Muscle of leg (tissue), 11 donors: ENCODE data around the gene HRAS. TPM values are rescaled to one million over a fixed set of nuclear protein-coding genes. Genes with fewer than 3 reads are reported as not detected.

Source experiments
- DNase-seq: peaks from one replicate; pipeline ENCODE4 v3.0.0; 2013
- H3K27ac ChIP-seq: one replicate; pipeline ENCODE4 v1.5.1; 2013; ENCODE audit warnings: mild to moderate bottlenecking, low read length, control low read depth
- H3K27me3 ChIP-seq: one replicate; pipeline ENCODE4 v1.6.1; 2013; ENCODE audit warnings: low read length; ENCODE audit not compliant: control insufficient read depth, insufficient read depth
- H3K36me3 ChIP-seq: one replicate; pipeline ENCODE4 v1.6.1; 2013; ENCODE audit warnings: low read length; ENCODE audit not compliant: control insufficient read depth, insufficient read depth
- H3K4me1 ChIP-seq: one replicate; pipeline ENCODE4 v1.6.1; 2013; ENCODE audit warnings: low read length; ENCODE audit not compliant: control insufficient read depth, insufficient read depth
- H3K4me3 ChIP-seq: one replicate; pipeline ENCODE4 v1.5.1; 2013; ENCODE audit warnings: low read length, control low read depth
- H3K9me3 ChIP-seq: replicated peaks from 2 replicates; pipeline ENCODE4 v1.6.1; 2013; ENCODE audit warnings: low read depth, low read length; ENCODE audit not compliant: control insufficient read depth
- WGBS: methylation state at CpG from one replicate; pipeline ENCODE4 v1.1.5; 2013; ENCODE audit warnings: missing lambda C conversion rate; ENCODE audit not compliant: insufficient coverage; 5-methylcytosine and 5-hydroxymethylcytosine counted together
- polyA plus RNA-seq, 8 donors: library from polyadenylated mRNA; unstranded; fragments of 120-200 nt; gene quantifications; one replicate each; pipeline versions ENCODE4 v1.2.1 to v1.2.3, GENCODE V29; 2013; ENCODE audit warnings: inconsistent platforms in 1 of 8, low replicate concordance in 1 of 8; ENCODE audit not compliant: insufficient read length in 8 of 8, insufficient read depth in 1 of 8
- total RNA-seq: library from RNA; stranded (reverse); fragments of 120-200 nt; gene quantifications from one replicate; pipeline ENCODE4 v1.2.4, GENCODE V29; 2013

Gene HRAS
- total and polyA plus RNA-seq, 9 donors: 78.8 to 143 (median 118) TPM

DNA sequence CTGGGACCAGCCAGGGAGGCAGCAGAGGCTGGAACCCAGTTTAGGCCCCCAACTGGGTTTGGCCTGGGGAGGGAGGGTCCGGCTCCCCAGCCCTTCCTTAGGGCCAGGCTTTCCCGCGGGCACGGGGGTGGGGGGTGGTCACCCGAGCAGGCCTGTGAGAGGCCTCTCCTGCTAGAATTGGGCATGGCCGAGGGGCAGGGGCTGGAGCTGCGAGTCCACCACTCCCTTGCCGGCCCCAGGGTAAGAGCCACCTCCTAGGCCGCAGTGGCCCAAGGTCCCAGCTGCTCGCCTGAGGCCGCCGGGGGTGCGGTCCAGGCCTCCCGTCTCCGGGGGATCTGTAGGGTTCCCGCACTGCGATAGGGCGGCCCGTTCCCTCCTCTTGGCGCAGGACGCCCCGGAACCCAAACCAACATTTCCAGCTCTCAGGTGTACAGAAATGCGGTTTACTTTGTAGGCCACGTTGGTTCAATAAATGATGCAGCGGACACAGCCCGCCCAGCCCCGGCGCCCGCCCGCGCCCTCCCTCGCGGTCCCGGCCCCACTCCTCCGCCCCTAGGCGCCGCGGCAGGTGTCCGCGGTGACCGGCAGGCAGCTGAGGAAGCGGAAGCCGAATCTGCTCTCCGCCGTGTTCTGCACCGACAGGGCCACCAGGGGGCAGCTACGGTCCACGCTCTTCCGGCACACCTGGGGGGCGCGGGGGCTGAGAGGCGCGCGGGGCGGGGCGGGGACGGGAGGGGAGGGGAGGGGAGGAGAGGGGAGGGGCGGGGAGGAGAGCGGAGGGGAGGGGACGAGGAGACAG lies 19.3 kb upstream of the HRAS start:
- 9% methylated on average over 38 of the region's 60 CpGs for WGBS
- peaks cover 10% of the 10 kb centered on the region for H3K4me1 ChIP-seq
- H3K27me3 ChIP-seq: peaks cover 71% of the 10 kb centered on the region
- peak; percentile 69 for DNase-seq
- H3K9me3 ChIP-seq: no peaks in the 10 kb centered on the region
- no peak overlapping the region for H3K27ac ChIP-seq
- H3K36me3 ChIP-seq: no peaks in the 10 kb centered on the region
- no peak overlapping the region for H3K4me3 ChIP-seq

DNA sequence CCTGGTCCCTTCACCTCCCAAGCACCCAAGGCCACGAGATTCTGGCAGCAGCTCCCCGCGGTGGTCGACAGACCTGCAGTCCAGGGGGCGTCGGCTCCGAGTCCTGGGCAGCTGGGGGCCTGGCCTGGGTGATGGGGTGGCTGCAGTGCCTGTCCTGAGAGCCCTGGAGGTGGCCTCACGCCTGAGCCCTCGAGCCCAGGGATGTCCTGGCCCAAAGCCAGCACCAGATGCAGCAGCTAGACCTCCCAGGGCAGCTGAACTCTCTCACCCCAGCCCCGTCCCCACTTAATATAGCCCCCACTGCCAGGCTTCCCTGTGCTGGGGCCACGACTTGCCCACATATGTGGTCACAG lies 18.6 kb upstream of the HRAS start:
- Histone ChIP-seq H3K36me3 (no peaks in the 10 kb centered on the region), H3K27ac (no peak overlapping the region), H3K4me1 (peaks cover 10% of the 10 kb centered on the region), H3K4me3 (no peak overlapping the region), H3K9me3 (no peaks in the 10 kb centered on the region), H3K27me3 (peaks cover 64% of the 10 kb centered on the region)
- DNase-seq: no peak
- WGBS: 62% methylated on average over 6 of the region's 11 CpGs

DNA sequence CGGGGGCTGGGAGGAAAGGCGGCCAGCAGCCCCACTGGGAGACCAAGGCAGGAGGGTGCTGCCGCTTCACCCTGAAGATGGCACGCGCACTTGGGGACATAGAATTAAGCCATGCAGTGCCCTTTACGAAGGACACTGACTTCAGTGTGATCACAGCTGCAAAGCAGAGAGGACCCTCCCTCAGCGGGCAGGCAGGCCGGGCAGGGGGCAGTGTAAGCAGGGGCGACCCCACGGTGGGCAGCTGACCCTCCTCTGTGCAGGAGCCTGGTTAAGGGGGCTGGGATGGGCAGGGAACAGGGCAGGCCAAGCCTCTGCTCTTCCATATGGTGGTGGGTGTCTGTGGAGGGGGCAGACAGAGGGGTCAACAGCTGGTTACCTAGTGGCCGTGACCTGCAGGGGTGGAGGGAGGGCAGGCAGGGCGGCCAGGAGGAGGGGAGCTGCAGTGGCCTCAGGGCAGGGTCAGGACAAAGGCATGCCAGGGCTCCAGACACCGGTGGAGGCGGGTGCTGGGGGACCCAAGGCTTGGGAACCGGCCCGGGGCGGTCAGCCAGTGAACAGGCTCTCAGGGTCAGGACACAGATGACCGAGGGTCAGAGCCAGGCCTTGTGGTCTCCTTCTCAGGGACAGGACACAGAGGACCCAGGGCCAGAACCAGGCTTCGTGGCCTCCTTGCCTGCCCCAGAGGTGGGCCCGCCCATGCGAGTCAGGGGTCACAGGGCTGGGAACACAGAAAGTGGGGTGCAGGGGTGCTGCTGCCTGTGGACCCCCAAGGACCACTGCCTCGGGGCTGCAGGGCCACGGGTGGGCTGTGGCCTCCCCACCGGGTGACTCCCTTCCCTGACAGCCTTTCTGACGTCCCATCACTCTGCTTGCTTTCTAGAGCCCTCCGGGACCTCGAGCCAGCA lies 18.0 kb upstream of the HRAS start:
- peaks cover 58% of the 10 kb centered on the region for H3K27me3 ChIP-seq
- no peaks in the 10 kb centered on the region for H3K9me3 ChIP-seq
- no peak overlapping the region for H3K27ac ChIP-seq
- H3K36me3 ChIP-seq: no peaks in the 10 kb centered on the region
- 85% methylated on average over 25 of the region's 27 CpGs for WGBS
- no peak overlapping the region for H3K4me3 ChIP-seq
- peaks cover 10% of the 10 kb centered on the region for H3K4me1 ChIP-seq
- no peak for DNase-seq

DNA sequence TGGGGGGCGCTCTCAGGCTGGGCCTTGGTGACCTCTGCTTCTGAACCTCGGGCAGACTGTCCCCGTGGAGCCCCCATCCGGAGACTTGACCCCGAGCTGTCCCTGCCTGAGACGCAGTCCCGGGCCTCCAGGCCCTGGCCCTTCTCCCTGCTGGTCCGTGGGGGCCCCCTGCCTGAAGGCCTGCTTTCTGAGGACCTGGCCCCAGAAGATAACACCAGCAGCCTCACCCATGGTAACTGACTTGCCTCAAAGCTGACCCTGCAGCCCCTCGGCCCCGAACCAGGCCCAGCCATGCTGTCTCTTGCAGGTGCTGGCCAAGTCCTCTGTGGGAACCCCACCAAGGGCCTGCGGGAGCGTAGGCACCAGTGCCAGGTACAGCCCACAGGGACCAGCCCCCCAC lies 16.2 kb upstream of the HRAS start:
- Histone ChIP-seq H3K4me3 (no peak overlapping the region), H3K4me1 (peaks cover 10% of the 10 kb centered on the region), H3K27ac (no peak overlapping the region), H3K9me3 (no peaks in the 10 kb centered on the region), H3K36me3 (no peaks in the 10 kb centered on the region), H3K27me3 (peaks cover 40% of the 10 kb centered on the region)
- DNase-seq: no peak
- 69% methylated on average over 12 of the region's 12 CpGs for WGBS

DNA sequence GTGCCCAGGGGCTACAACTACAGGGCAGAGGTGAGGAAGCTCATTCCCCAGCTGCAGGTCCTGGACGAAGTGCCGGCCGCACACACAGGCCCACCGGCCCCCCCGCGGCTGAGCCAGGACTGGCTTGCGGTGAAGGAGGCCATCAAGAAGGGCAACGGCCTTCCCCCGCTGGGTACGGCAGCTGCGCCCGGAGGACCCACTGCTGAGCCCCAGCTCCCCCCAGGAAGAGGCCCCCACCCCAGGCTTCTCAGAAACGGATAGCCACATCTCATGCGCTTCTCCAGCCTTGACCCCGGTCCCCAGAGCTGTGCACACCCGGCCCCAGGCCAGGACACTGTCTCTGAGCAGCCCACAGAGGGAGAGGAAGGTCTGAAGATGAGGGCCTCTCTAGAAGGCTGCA lies 15.8 kb upstream of the HRAS start:
- H3K36me3 ChIP-seq: no peaks in the 10 kb centered on the region
- H3K27me3 ChIP-seq: peaks cover 36% of the 10 kb centered on the region
- WGBS: 66% methylated on average over 14 of the region's 16 CpGs
- H3K4me3 ChIP-seq: no peak overlapping the region
- no peaks in the 10 kb centered on the region for H3K9me3 ChIP-seq
- no peak overlapping the region for H3K27ac ChIP-seq
- DNase-seq: no peak
- peaks cover 6% of the 10 kb centered on the region for H3K4me1 ChIP-seq

DNA sequence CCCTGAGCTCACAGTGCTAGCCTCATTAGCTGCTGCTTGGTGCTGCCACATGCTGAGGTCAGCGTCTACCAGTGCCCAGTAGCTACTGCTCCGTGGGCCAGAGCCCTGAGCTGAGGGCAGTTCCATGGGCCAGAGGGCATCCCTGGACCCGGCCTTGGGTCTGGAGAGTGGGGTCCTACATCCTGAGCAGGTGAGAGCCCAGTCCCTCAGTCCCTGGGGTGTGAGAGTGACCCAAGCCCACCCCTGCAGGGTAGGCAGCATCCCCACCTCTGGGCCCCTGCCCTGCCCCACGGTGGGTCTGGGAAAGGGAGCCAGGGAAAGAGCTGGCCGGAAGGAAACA lies 15.3 kb upstream of the HRAS start:
- Histone ChIP-seq H3K27me3 (peaks cover 31% of the 10 kb centered on the region), H3K27ac (no peak overlapping the region)
- WGBS: 89% methylated on average over 3 of the region's 5 CpGs

DNA sequence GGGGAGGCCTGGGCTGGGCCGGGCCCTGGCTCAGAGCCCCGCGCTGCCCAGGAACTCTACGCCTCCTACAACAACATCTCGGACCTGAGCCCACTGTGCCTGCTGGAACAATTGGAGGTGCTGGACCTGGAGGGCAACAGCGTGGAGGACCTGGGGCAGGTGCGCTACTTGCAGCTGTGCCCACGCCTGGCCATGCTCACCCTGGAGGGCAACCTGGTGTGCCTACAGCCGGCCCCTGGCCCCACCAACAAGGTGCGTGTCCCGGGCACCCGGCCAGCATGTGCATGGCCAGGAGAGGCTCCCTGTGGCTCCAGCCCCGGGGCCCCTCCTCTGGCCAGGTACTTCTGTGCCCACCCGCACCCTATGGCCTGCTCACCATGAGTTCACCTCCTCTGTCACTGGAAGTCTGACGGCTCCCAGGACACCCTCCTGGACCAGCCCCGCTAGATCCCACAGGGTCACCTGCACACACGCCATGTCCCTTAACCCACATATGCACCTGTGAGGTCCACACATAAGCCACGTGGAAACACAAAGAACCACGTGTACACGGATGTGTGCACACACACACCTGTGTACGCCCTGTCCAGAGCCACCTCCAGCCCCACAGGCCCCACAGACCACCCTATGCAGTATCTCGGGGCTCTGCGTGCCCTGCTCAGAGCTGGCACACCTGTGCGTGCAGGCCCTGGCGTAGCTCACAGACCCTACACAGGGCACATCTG lies 14.8 kb upstream of the HRAS start:
- 92% methylated on average over 25 of the region's 25 CpGs for WGBS
- no peak overlapping the region for H3K4me3 ChIP-seq
- H3K27me3 ChIP-seq: peaks cover 26% of the 10 kb centered on the region
- H3K27ac ChIP-seq: no peak overlapping the region
- no peaks in the 10 kb centered on the region for H3K9me3 ChIP-seq
- no peak for DNase-seq
- peaks cover 6% of the 10 kb centered on the region for H3K4me1 ChIP-seq
- H3K36me3 ChIP-seq: no peaks in the 10 kb centered on the region

More for the DNA sequence above, 15.3 kb upstream of the HRAS start:
- Histone ChIP-seq H3K4me3 (no peak overlapping the region), H3K9me3 (no peaks in the 10 kb centered on the region), H3K4me1 (peaks cover 6% of the 10 kb centered on the region), H3K36me3 (no peaks in the 10 kb centered on the region)
- DNase-seq: no peak

DNA sequence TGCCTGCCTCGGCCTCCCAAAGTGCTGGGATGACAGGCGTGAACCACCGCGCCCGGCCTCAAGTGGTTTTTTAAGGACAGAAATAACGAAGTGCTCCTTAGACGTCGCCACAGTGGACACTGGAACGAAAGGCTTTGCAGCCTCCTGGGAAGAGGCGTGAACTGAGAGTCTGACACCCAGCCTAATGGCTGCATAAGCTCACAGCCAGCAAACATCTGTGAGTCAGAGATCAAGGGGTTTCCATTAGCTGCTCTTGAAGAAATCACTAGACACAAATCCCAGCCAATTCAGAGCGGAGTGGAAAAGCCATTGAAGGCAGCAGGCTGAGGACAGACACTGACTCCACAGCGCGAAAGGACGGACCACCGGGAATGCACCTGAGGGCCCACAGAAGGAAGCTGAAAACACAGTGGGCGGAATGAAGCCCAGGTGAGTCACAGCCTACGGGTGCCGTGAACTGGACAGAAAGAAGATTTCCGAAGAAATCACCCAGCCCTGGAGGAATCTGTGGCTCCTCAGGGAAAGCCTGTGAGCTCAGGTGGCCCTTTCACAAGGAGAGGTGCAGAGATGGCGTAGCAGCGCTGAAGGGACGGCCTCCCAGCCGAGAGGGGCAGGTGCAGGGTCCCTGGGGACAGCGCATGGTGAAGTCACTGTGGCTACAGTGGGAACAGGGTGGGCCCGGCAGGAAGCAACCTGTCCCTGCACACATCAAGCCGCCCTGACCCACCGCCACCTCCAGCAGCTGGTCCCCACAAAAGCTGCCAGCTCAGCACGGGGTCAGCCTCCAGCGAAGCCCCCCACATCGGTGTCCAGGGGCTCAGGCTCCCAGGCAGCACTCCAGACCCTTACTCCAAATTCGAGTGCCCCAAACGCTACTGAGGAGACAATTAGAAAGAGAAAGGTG lies 13.6 kb upstream of the HRAS start:
- no peak for DNase-seq
- Histone ChIP-seq H3K27me3 (peaks cover 15% of the 10 kb centered on the region), H3K27ac (no peak overlapping the region), H3K36me3 (no peaks in the 10 kb centered on the region), H3K9me3 (no peaks in the 10 kb centered on the region), H3K4me3 (no peak overlapping the region), H3K4me1 (no peaks in the 10 kb centered on the region)
- WGBS: 62% methylated on average over 32 of the region's 32 CpGs

DNA sequence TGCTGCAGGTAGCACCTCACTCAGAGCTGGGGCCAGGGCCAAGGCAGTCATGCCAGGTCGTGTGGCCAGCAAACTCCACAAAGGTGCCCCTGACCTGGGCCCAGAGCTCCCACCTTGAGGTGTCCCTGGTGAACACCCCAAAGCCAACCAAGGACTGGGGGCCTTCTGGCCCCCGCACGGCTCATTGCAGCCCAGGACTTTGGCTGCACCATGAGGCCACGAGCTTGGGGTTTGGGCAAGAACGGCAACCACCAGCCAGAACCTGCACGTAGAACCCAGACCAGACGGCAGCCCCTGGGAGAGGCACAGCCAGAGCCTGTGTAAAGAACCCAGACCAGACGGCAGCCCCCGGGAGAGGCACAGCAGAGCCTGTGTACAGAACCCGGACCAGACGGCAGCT lies 9.8 kb upstream of the HRAS start:
- 84% methylated on average over 11 of the region's 11 CpGs for WGBS
- Histone ChIP-seq H3K27me3 (no peaks in the 10 kb centered on the region), H3K4me1 (no peaks in the 10 kb centered on the region), H3K36me3 (no peaks in the 10 kb centered on the region), H3K27ac (no peak overlapping the region), H3K4me3 (no peak overlapping the region), H3K9me3 (no peaks in the 10 kb centered on the region)
- DNase-seq: no peak
